HCT116 (cell line): Measurements from ENCODE around the gene FRMD4A. TPM values are rescaled to one million over a fixed set of nuclear protein-coding genes. Genes with fewer than 3 reads are reported as not detected.

Experiments
- ATAC-seq: fragments of 200-7000 bp; cut with Tn5 transposase; 2 replicates; pipeline ENCODE4 v1.9.1; 2020; ENCODE audit warnings: mild to moderate bottlenecking, moderate library complexity
- BruUV-seq: library from RNA; stranded (reverse); fragments of 400-500 nt; replicated peaks from 2 replicates; lab custom pipeline; 2021; lab: Mats Ljungman, UMichigan
- CTCF ChIA-PET: fragments of 300-600 bp; sonication (Branson Sonifier 250); formaldehyde crosslinking; loops from one replicate; lab custom pipeline; 2021; ENCODE audit warnings: antibody characterized with exemption; lab: Charles Lee
- POLR2A ChIA-PET: fragments of 300-600, 350-600 bp; sonication (Branson Sonifier 250); formaldehyde crosslinking; loops from one replicate; lab custom pipeline; 2021; ENCODE audit warnings: antibody characterized with exemption; lab: Charles Lee
- RAD21 ChIA-PET, 2 experiments: fragments of 300-600 bp; sonication (Branson Sonifier 250); formaldehyde crosslinking; loops; one replicate each; lab custom pipeline; 2023; ENCODE audit warnings: low total read pairs in 2 of 2; ENCODE audit not compliant: uncharacterized antibody in 2 of 2, unreplicated experiment in 2 of 2, low non-redundant PET in 1 of 2; lab: Charles Lee
- DNase-seq: peaks from one replicate; pipeline ENCODE4 v3.0.0-alpha.2; 2010; ENCODE audit warnings: low read depth, low spot score
- H2AFZ ChIP-seq: fragments of 200-600 bp; shearing (Covaris generic), sonication (generic); 2 replicates; pipeline ENCODE4 v1.6.1; 2017; ENCODE audit warnings: low read depth, mixed run types, mixed read lengths, antibody characterized with exemption, low read length; ENCODE audit not compliant: poor library complexity, severe bottlenecking
- H3K27ac ChIP-seq: 2 replicates; pipeline ENCODE4 v1.5.1; 2012; ENCODE audit warnings: low read depth, low read length
- H3K27me3 ChIP-seq: fragments of 200-600 bp; sonication (generic); 2 replicates; pipeline ENCODE4 v1.6.1; 2016; ENCODE audit warnings: mixed run types, low read length, mixed read lengths; ENCODE audit not compliant: insufficient read depth
- H3K36me3 ChIP-seq, 2 experiments: fragments of 200-500 bp in 1 of 2; fragments of 200-600 bp in 1 of 2; sonication (Bioruptor generic) in 1 of 2; sonication (generic) in 1 of 2; 2 replicates each; pipeline versions ENCODE4 v1.5.1 to v1.6.1; 2014 to 2016; ENCODE audit warnings: low read length in 2 of 2, inconsistent platforms in 1 of 2, mixed read lengths in 1 of 2, mixed run types in 1 of 2; ENCODE audit not compliant: insufficient read depth in 2 of 2, control insufficient read depth in 1 of 2
- H3K4me1 ChIP-seq, 2 experiments: fragments of 200-600 bp in 1 of 2; sonication (generic) in 1 of 2; 2 replicates each; pipeline versions ENCODE4 v1.5.1 to v1.6.1; 2012 to 2017; ENCODE audit warnings: low read length in 2 of 2, inconsistent platforms in 1 of 2, mild to moderate bottlenecking in 1 of 2, mixed read lengths in 1 of 2, mixed run types in 1 of 2, moderate library complexity in 1 of 2; ENCODE audit not compliant: insufficient read depth in 2 of 2, control insufficient read depth in 1 of 2
- H3K4me2 ChIP-seq: fragments of 200-600 bp; sonication (generic); 2 replicates; pipeline ENCODE4 v1.6.1; 2017; ENCODE audit warnings: mixed run types, low read length, mixed read lengths
- H3K4me3 ChIP-seq, 2 experiments: fragments of 200-600 bp in 1 of 2; sonication (generic) in 1 of 2; replicated peaks in 1 of 2; 2 replicates each; pipeline ENCODE4 v1.5.1; 2011 to 2016; ENCODE audit warnings: low read length in 2 of 2, control low read depth in 1 of 2, low read depth in 1 of 2, mild to moderate bottlenecking in 1 of 2, mixed read lengths in 1 of 2, mixed run types in 1 of 2
- H3K79me2 ChIP-seq: fragments of 200-600 bp; sonication (generic); 2 replicates; pipeline ENCODE4 v1.6.1; 2017; ENCODE audit warnings: mild to moderate bottlenecking, mixed run types, low read length, moderate library complexity, mixed read lengths; ENCODE audit not compliant: insufficient read depth
- H3K9ac ChIP-seq: fragments of 200-600 bp; sonication (generic); 2 replicates; pipeline ENCODE4 v1.6.1; 2016; ENCODE audit warnings: low read length, mixed read lengths
- H3K9me2 ChIP-seq: fragments of 200-600 bp; sonication (generic), shearing (Covaris generic); 2 replicates; pipeline ENCODE4 v1.6.1; 2017; ENCODE audit warnings: mixed run types, mild to moderate bottlenecking, moderate library complexity; ENCODE audit not compliant: insufficient read depth
- H3K9me3 ChIP-seq, 2 experiments: fragments of 200-500 bp in 1 of 2; fragments of 200-600 bp in 1 of 2; sonication (Bioruptor generic) in 1 of 2; sonication (generic) in 1 of 2; 2 replicates each; pipeline ENCODE4 v1.6.1; 2014 to 2017; ENCODE audit warnings: low read length in 2 of 2, mixed read lengths in 2 of 2, inconsistent platforms in 1 of 2, low read depth in 1 of 2, mild to moderate bottlenecking in 1 of 2, mixed run types in 1 of 2, moderate library complexity in 1 of 2; ENCODE audit not compliant: control insufficient read depth in 1 of 2, insufficient read depth in 1 of 2
- H4K20me1 ChIP-seq: fragments of 200-600 bp; sonication (generic), shearing (Covaris generic); 2 replicates; pipeline ENCODE4 v1.6.1; 2017; ENCODE audit warnings: mixed run types, mild to moderate bottlenecking, moderate library complexity; ENCODE audit not compliant: insufficient read depth
- EZH2 ChIP-seq: fragments of 200-600 bp; sonication (generic); IDR thresholded peaks from 2 replicates; pipeline ENCODE4 v1.6.1; 2017; ENCODE audit warnings: antibody characterized with exemption, mixed run types
- REST ChIP-seq: IDR thresholded peaks from 2 replicates; pipeline ENCODE4 v1.6.1; 2012; ENCODE audit warnings: low read depth
- intact Hi-C: fragments of 100-400 bp; cut with micrococcal nuclease; formaldehyde crosslinking; loops from 2 replicates; pipeline ENCODE4 v1.10.0; 2022
- total RNA-seq: library from RNA; stranded (reverse); gene quantifications from one replicate; pipeline ENCODE4 v1.2.1, GENCODE V29; 2021; ENCODE audit not compliant: unreplicated experiment

FRMD4A gene
- total RNA-seq, 1 experiment from 2014 or later = 0.20 TPM

GRCh38 chr10:14062528-14063260 is 268.0 kb downstream of the FRMD4A start:
- H4K20me1 ChIP-seq = no peaks in the 10 kb centered on the region
- no peak overlapping the region for H3K4me2 ChIP-seq
- H3K9me2 ChIP-seq = no peaks in the 10 kb centered on the region
- no peaks in the 10 kb centered on the region for H3K9me3 ChIP-seq
- intact Hi-C loops = no loop called here
- POLR2A ChIA-PET = no interaction called here
- TF ChIP-seq REST = no peak
- TF ChIP-seq EZH2 = peak; percentile 93; the same call in 1 of the 2 replicates
- TF ChIP-seq, all 23 proteins: peak for 1
- CTCF ChIA-PET = interaction anchor here (1.2 kb wide), 1 partner anchor 30 kb away, joined by 5 read pairs; no protein-coding TSS in a partner anchor
- ATAC-seq = no peak
- H3K27ac ChIP-seq = no peak overlapping the region
- no TSS peak for BruUV-seq
- peaks cover 35% of the 10 kb centered on the region for H3K27me3 ChIP-seq
- DNase-seq = no peak
- no peak overlapping the region for H2AFZ ChIP-seq
- H3K4me3 ChIP-seq = no peak overlapping the region
- no peak overlapping the region for H3K9ac ChIP-seq
- no peaks in the 10 kb centered on the region for H3K79me2 ChIP-seq
- H3K36me3 ChIP-seq = no peaks in the 10 kb centered on the region
- RAD21 ChIA-PET = interaction anchor here in 1 of 2 experiments (0.6 kb wide), 1 partner anchor 403 kb away, joined by 6 read pairs; no protein-coding TSS in a partner anchor
- no peaks in the 10 kb centered on the region for H3K4me1 ChIP-seq
